Breast epithelium (tissue), 4 donors: ENCODE measurements around the gene GSTM2. TPM values are rescaled to one million over a fixed set of nuclear protein-coding genes. Genes with fewer than 3 reads are reported as not detected.
A peak's percentile ranks its signal among the peaks of the same experiment; 100 is the strongest.

Experiments used
- DNase-seq, 2 donors: peaks; one replicate each; pipeline ENCODE4 v3.0.0-alpha.2; 2019; ENCODE audit warnings: low spot score in 2 of 2
- H3K27ac ChIP-seq, 2 donors: fragments of 200-600 bp; sonication (generic) in 1 of 2; one replicate each; pipeline ENCODE4 v1.5.1; 2016 to 2019; ENCODE audit warnings: mild to moderate bottlenecking in 1 of 2
- H3K27me3 ChIP-seq, 2 donors: fragments of 200-600 bp; sonication (generic) in 1 of 2; one replicate each; pipeline versions ENCODE4 v1.5.1 to v1.6.0; 2017 to 2019; ENCODE audit warnings: control low read depth in 1 of 2, mild to moderate bottlenecking in 1 of 2
- H3K36me3 ChIP-seq: fragments of 200-600 bp; one replicate; pipeline ENCODE4 v1.5.1; 2019
- H3K4me1 ChIP-seq, 2 donors: fragments of 200-600 bp; sonication (generic); one replicate each; pipeline ENCODE4 v1.5.1; 2016 to 2019; ENCODE audit warnings: control low read depth in 1 of 2
- H3K4me3 ChIP-seq, 3 donors: fragments of 200-600 bp; sonication (generic); 1 replicate in 2 of 3; 2 replicates in 1 of 3; pipeline ENCODE4 v1.5.1; 2016 to 2019; ENCODE audit warnings: mild to moderate bottlenecking in 3 of 3, moderate library complexity in 2 of 3
- H3K9me3 ChIP-seq, 2 donors: fragments of 200-600 bp; sonication (generic) in 1 of 2; one replicate each; pipeline ENCODE4 v1.5.1; 2016 to 2019; ENCODE audit warnings: control low read depth in 1 of 2
- POLR2A ChIP-seq: fragments of 450-650 bp; IDR thresholded peaks from one replicate; pipeline ENCODE4 v1.6.1; 2016; ENCODE audit warnings: antibody characterized with exemption, mild to moderate bottlenecking, moderate library complexity
- POLR2AphosphoS5 ChIP-seq, 3 donors: sonication (generic); formaldehyde crosslinking; IDR thresholded peaks; one replicate each; pipeline ENCODE4 v1.6.1; 2017; ENCODE audit warnings: antibody characterized with exemption in 3 of 3
- intact Hi-C: fragments of 100-400 bp; cut with DNase I; formaldehyde crosslinking; loops from one replicate; pipeline ENCODE4 v1.15.1; 2023; ENCODE audit warnings: low total_unique reads
- total RNA-seq, 3 donors: library from RNA; depleted of rRNA; stranded (reverse); fragments of >200 nt; gene quantifications; one replicate each; pipeline ENCODE4 v1.1.0, GENCODE V29; 2016
- TF ChIP-seq, protein P1 (sequence below), 3 donors: fragments of 450-650 bp; IDR thresholded peaks; one replicate each; pipeline ENCODE4 v1.5.1; 2016 to 2017; ENCODE audit warnings: antibody characterized with exemption in 3 of 3, mild to moderate bottlenecking in 3 of 3, moderate library complexity in 3 of 3

Gene GSTM2
- total RNA-seq, 3 donors from 2014 or later = 47.8 to 93.4 (median 66.5) TPM

- no peaks in the 10 kb centered on the region for H3K27me3 ChIP-seq
Measured at GRCh38 chr1:109620841-109621286, 47.0 kb upstream of the GSTM2 start.

DNA sequence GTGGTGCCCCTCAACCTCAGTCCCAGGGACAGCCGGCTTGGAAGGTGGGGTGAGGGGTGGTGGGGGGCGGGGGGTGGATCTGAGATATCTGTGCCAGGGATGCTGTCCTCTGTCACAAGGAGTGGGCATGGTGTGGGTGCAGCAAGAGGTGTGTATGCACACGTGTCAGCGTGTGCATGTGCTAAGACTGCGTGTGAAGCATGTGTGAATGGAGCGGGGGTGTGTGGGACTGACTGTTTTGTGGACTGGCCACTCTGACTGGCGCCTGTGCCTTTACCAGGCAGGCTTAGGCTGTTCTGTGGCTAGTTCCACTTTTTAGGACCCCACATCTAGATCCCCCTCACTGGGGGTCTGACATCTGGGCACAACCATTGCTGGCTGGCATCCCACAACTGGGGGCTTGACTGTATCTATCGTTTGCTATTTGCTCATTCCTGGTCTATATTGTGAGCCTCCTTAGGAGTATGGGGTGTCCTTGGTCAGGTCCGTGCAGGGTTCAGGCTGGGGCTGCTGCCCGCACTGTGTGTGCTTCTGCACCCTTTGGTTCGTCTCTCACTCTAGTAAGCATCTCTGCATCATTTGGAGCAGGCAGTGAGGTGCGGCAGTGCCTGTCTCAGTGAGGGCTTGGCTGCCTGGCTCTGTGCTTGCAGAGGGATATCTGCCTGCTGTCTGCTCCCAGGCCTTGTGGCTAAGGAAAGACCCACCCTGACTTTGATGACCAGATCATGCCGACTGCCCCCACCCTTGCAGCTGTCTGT, 46.3 kb upstream of the GSTM2 start:
- H3K4me3 ChIP-seq = peak overlapping the region; percentile 70 to 79 (median 76)
- no peaks in the 10 kb centered on the region for H3K36me3 ChIP-seq
- H3K27ac ChIP-seq = peak overlapping the region; percentile 85 to 89
- H3K27me3 ChIP-seq = no peaks in the 10 kb centered on the region
- peaks cover 0 to 15% of the 10 kb centered on the region in 2 donors for H3K4me1 ChIP-seq
- H3K9me3 ChIP-seq = no peaks in the 10 kb centered on the region
- DNase-seq = no peak
- TF ChIP-seq, protein P1, sequence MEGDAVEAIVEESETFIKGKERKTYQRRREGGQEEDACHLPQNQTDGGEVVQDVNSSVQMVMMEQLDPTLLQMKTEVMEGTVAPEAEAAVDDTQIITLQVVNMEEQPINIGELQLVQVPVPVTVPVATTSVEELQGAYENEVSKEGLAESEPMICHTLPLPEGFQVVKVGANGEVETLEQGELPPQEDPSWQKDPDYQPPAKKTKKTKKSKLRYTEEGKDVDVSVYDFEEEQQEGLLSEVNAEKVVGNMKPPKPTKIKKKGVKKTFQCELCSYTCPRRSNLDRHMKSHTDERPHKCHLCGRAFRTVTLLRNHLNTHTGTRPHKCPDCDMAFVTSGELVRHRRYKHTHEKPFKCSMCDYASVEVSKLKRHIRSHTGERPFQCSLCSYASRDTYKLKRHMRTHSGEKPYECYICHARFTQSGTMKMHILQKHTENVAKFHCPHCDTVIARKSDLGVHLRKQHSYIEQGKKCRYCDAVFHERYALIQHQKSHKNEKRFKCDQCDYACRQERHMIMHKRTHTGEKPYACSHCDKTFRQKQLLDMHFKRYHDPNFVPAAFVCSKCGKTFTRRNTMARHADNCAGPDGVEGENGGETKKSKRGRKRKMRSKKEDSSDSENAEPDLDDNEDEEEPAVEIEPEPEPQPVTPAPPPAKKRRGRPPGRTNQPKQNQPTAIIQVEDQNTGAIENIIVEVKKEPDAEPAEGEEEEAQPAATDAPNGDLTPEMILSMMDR (IDR thresholded peaks at IDR 0.05) = no peak
- TF ChIP-seq POLR2AphosphoS5 (IDR thresholded peaks at IDR 0.05) (no peak), POLR2A (no peak)
- intact Hi-C loops = no loop called here

More at GRCh38 chr1:109620841-109621286, 47.0 kb upstream of the GSTM2 start:
- H3K9me3 ChIP-seq = no peaks in the 10 kb centered on the region
- H3K4me1 ChIP-seq = peaks cover 0 to 15% of the 10 kb centered on the region in 2 donors
- H3K27ac ChIP-seq = peak overlapping the region; percentile 85 to 89
- no peaks in the 10 kb centered on the region for H3K36me3 ChIP-seq
- peak; percentile 81 for DNase-seq
- intact Hi-C loops = no loop called here
- TF ChIP-seq POLR2AphosphoS5 (IDR thresholded peaks at IDR 0.05) = peak in 1 of 3 donors; percentile 19
- TF ChIP-seq, protein P1 (IDR thresholded peaks at IDR 0.05) = no peak
- peak overlapping the region; percentile 70 to 79 (median 76) for H3K4me3 ChIP-seq

GRCh38 chr1:109622137-109622892, 45.5 kb upstream of the GSTM2 start:
- Histone ChIP-seq H3K27ac (peak overlapping the region in 1 of 2 donors; percentile 26), H3K4me1 (peaks cover 0 to 15% of the 10 kb centered on the region in 2 donors), H3K27me3 (no peaks in the 10 kb centered on the region), H3K4me3 (peak overlapping the region in 1 of 3 donors; percentile 79), H3K36me3 (no peaks in the 10 kb centered on the region), H3K9me3 (no peaks in the 10 kb centered on the region)
- DNase-seq = no peak
- TF ChIP-seq, protein P1 (IDR thresholded peaks at IDR 0.05) = no peak
- TF ChIP-seq POLR2A (no peak), POLR2AphosphoS5 (IDR thresholded peaks at IDR 0.05) (no peak)
- intact Hi-C loops = no loop called here

- TF ChIP-seq POLR2A (no peak), POLR2AphosphoS5 (IDR thresholded peaks at IDR 0.05) (no peak)
- TF ChIP-seq, protein P1 (IDR thresholded peaks at IDR 0.05) = no peak
- peaks cover 0 to 15% of the 10 kb centered on the region in 2 donors for H3K4me1 ChIP-seq
- no peak for DNase-seq
- no peaks in the 10 kb centered on the region for H3K36me3 ChIP-seq
- H3K4me3 ChIP-seq = no peak overlapping the region
- no peaks in the 10 kb centered on the region for H3K27me3 ChIP-seq
- peak overlapping the region in 1 of 2 donors; percentile 26 for H3K27ac ChIP-seq
- intact Hi-C loops = no loop called here
- H3K9me3 ChIP-seq = no peaks in the 10 kb centered on the region
Measured at GRCh38 chr1:109622895-109623294, 45.0 kb upstream of the GSTM2 start.
